Measurements from ENCODE around the gene PTK6.
A peak's percentile ranks its signal among the peaks of the same experiment; 100 is the strongest.

Gene PTK6

DNA sequence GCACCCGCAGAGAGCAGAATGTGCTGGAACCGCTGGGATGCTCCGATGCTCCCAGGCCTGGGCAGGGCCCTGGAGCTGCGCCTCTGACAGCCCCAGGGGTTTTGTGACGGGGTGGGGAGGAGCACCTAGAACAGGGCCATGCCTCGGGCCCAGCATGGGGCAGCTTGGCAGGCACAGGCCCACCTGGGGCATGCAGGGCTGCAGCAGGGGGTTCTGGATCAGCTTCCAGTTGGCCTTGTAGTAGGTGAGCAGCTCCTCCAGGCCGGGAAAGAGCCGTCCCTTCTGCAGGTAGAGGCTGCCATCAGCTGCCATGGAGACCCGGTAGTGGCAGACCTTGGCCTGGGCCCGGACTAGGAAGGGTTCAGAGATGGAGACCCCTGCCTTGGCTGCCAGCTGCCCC is 6.0 kb upstream of the PTK6 start:
- no peak for DNase-seq (ENCODE audit: low read depth in 2 of 2)

DNA sequence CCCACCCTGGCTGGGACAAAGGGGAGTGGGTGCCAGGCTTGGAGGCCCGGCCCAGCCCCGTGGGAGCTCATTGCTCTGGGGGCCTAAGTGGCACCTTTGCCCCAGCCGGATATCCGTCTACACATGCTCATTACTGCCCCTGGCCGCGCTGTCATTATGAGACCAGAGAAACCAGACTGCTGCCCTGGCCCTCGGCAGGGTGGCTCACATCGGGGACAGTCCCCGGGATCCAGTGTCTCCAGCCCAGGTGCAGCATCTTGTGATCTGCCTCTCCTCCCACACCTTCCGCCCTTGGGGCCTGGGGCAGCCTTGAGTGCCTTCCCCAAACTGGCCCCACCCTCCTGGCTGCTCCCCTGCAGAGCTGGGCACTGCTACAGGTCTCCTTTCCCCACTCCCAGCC is 5.5 kb upstream of the PTK6 start:
- DNase-seq (ENCODE audit: low read depth in 2 of 2): no peak

DNA sequence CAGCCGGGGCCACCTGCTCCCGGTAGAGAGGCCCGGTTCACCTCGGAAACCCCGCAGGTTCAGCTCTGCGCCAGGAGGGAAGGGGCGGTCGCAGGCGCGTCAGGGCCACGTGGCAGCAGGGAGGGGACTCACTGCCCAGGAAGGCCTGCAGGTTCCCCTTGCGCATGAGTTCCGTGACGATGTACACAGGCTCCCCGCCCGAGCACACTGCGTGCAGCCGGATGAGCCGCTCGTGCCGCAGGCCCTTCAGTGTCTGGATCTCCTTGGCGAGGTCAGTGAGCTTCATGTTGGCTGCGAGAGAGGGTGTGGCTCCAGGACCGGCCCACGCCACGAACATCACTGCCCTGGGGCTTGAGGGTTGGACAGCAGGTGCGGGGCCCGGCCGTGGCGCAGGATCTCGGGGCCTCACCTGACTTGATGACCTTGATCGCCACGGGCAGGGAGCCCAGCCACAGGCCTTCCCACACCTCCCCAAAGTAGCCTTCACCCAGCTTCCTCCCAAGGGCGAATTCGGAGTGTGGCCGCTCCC is 4.9 kb upstream of the PTK6 start:
- DNase-seq (ENCODE audit: low read depth in 2 of 2): no peak

DNA sequence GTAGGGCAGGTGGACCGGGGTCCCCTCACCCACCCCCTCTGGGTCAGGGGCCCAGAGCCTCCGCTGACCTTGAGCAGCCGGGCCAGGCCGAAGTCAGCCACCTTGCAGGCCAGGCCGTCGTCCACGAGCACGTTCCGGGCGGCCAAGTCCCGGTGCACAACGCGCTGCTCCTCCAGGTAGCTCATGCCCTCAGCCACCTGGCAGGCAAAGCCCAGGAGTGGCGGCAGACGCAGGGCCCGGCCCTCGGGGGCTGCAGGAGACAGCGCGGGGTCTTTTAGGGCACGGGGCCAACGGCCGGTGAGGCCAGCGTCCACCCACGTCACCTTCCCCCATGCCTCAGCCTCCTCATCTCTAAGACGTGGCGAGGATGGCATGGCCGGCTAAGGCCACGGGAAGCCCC is 4.2 kb upstream of the PTK6 start:
- DNase-seq (ENCODE audit: low read depth in 2 of 2): no peak

DNA sequence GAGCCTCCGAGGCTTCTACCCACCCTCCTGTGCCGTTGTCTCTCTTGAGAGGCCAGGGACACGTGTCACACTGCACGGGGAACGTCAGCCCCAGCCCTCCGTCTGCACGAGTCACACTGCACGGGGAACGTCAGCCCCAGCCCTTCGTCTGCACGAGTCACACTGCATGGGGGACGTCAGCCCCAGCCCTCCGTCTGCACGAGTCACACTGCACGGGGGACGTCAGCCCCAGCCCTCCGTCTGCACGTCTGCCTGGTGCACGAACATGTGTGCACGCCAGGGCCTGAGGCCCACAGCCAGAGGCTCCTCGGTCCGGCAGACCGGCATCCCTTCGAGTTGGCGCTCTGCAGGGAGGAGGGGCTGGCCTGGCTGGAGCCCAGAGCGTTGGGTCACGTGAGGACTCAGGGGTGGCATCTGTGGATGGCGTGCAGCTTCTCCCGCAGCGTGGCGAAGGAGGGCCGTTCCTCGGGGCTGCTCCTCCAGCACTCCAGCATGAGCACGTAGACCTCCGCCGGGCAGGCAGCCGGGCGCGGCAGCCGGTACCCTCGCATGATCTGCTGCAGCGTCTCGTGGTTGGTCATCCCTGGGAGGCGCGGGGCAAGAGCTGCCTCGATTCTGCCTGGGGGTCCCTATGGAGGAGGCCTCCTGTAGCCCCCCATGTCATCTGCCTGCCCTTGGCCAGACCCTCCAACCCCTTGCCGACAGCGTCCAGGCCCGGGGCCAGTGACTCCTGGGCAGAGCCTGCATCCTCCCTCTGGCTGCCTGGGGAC is 3.4 kb upstream of the PTK6 start:
- no peak for DNase-seq (ENCODE audit: low read depth in 2 of 2)

DNA sequence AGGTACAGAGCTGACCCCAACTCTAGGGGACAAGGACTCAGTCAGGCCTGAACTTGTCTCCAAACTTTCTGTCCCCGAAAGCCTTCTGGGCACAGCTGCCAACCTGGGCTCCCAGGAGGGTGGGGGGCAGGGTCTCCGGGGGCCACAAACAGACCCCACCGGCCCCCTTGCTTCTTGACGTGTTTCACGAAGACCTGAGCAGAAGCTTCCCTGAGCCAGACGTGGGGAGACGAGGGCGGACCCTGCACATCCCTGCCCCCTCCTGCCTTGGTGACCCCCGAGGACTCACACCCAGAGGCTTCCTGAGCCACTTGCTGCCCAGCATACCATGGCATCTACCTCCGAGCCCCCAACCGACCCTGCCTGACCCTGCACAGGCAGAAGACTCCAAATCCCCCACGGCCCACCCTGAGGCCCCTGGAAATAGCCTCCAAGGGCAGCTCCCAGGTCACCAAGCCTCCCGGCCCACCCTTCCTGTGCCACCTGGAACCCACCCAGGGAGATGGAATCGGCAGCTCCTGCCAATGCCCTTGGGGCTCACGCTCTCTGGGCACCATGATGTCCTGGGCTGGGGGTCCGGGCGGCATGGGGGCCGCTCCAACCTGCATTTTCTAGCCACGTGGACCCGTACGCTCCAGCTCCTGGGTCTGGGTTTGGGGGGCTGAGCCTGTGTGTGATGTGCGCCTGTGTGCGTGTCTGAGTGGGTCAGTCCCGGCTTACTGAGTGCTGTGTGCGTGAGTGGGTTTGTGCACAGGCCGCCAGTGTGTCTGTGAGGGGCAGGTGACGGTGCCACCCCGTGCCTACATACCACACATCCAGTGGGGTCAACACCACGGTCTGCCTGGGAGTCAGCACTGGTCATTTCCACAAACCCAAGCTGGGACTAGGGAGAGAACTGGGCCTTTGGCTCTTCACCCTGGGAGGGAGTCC is 2.5 kb upstream of the PTK6 start:
- no peak for DNase-seq (ENCODE audit: low read depth in 2 of 2)

DNA sequence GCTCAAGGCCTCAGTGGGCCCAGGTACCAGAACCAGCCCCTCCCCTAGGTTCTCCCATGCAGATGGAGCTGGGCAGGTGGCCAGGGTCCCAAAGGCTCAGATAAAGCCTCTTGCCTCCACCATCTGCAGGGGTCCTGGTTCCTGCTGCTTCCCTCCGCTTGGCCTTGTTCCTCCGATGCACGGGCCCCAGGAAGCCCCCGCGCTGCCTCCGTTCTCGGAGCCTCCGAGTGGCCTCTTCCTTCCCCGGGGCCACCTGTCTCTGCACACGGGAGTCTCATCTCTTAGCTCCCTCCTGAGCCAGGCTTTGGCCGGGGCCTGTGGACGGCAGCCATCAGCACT is 1.9 kb upstream of the PTK6 start:
- DNase-seq (ENCODE audit: low read depth in 2 of 2): no peak

DNA sequence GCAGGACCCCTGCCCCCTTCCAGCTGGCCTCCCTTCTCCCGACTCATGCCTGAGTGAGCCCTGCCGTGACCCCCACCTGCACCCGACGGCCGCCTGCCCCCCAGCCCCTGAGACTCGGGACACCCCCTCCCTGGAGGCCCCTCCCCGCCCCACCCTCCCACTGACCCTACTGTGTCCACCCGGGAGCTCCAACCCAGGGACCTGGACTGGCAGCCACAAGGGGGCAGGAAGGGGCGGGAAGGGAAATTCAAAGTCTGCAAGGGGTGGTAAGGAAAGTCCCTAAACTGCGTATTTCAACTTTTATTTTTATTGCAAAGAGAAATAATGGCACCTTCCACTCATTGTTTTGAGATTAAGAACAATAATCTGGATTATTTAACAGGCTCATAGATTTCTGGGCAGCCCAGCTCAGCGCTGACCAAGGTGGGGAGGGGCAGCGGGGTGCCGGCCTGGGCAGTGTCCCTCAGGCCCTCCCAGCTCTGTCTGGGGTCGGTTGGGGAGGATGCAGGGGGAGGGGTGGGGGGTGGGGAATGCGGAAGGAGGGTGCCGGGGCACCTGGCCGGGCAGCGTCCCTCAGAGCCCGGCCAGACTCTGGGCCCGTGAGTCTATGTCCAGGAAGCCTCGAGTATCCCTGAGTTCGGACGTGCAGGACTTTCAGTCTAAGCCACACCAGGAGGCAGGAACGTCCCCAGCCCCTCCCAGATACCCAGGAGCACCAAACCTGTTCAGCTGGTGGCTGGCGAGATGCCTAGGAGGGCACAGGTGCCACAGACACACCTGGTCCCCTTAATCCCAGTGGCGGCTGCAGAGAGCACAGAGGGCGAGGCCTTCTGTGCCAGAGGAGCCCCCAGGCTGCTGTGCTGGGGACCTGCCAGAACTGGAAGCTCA is 1.3 kb upstream of the PTK6 start:
- DNase-seq (ENCODE audit: low read depth in 2 of 2): no peak

DNA sequence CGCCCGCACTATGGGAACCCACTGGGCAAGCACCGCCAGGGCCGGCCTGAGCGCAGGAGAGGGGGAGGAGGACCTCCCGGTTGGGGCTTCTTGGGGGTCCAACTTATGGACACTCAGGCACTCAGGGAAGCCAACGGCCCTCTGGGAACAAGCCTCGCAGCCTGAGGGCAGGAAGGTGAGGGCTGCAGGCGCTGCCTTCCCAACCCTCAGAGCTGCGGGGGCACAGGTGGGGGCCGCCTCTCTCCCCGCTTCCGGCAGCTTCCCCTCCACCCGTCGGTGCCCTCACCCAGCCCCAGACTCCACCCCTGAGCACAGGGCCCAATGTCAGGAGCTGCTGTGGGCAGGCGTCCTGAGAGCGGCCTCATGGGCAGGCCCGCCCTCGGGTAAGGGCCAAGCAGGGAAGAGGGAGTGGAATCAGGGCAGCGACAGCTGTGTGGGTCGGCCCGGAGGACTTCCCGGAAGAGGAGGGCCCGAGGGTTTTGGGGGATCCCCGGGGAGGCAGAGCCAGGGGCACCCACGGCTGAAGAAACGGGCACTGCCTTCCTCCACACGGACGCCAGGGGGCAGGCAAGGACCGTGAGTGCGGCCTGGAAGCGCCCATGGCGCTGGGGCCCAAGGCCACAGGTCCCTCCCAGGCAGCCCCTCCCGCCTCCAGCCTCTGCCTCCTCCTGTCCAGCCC is 488 bp upstream of the PTK6 start:
- DNase-seq (ENCODE audit: low read depth in 2 of 2): peak; percentile 84

DNA sequence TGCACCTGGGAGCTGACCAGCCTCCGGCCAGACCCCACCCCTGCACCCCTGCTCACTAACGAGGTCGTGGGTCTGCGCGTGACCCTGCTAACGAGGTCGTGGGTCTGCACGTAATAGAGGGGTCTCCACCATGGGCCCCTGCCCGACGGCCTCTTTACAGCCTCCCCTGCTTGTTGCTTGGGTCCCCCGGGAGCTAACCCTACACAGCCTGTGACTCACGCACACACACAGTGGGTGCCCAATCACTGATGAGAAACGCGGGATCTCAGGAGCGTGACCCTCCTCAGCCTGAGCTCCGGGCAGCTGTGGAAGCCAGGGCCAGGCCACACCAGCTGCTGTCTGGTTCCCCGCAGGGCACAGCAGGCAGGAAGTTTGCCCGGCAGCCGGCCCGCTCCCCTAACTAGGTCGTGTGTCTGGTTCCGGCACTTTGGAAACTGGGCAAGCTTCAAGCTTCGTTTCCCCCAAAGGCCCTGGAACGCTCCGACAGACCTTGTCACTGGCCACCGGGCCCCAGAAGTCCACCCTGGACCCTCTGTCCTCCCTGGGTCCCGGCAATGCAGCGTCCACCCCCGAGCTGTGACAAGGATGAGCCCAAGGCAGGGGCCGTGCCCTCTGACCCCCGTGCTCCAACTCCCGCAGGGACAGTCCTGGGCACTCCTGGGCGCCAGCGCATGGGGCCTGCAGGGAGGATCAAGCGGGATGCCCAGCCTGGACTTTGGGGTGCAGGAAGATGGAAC is 767 bp downstream of the PTK6 start:
- no peak for DNase-seq (ENCODE audit: low read depth in 2 of 2)

DNA sequence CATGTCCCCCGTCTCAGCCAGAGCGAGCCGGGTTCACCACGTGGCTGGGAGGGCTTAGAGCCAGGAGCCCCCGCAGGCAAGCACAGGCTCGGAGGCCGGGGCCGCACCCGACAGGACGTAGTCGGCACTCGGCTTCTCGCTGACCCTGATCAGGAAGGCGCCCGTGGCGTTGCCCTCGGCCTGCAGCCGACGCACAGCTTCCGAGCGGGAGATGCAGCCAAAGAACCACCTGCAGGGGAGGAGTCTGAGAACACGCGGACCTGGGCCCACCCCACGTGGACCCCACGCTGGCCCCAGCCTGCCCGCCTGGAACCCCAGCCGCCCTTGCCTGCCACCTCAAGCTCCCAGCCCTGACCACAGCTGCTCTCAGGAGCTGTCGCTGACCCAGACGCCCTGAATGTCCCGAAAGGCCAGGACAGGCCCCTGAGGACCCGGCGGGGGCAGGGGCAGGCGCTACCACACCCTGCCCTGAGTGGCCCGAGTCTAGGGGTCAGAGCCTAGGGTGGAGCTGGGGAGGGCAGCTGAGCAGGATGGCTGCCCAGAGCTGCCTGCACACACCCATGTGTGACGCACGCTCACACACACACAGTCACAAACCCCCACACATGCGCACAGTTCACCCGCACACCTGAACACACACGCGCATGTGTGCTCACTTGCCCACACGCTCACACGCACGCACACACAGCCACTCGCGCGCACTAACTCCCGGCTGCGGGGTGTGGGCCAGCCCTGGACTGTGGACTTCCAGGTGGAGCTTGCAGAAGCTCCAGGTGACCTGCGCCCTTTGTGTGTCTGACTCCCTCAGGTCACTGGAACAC is 2.1 kb downstream of the PTK6 start:
- no peak for DNase-seq (ENCODE audit: low read depth in 2 of 2)

DNA sequence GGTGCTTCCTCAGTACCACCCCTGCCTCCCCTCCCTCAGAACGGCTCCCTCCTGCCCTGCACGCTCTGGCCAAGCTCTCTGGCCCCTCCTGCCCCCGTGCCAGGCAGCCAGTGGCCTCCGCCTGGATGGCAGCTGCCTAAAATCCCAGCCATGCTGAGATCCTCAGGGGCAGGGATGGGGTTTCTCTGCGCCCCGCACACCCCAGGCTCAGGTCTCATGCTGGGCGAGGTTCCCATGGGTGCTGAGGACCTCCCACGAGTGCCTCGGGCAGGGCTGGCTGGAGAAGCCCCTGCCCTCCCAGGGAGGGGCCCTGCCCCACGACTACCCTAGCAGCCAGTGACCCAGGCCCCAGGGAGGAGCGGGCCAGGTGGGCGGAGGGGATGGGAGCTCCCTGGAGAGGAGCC is 2.7 kb downstream of the PTK6 start:
- no peak for DNase-seq (ENCODE audit: low read depth in 2 of 2)

DNA sequence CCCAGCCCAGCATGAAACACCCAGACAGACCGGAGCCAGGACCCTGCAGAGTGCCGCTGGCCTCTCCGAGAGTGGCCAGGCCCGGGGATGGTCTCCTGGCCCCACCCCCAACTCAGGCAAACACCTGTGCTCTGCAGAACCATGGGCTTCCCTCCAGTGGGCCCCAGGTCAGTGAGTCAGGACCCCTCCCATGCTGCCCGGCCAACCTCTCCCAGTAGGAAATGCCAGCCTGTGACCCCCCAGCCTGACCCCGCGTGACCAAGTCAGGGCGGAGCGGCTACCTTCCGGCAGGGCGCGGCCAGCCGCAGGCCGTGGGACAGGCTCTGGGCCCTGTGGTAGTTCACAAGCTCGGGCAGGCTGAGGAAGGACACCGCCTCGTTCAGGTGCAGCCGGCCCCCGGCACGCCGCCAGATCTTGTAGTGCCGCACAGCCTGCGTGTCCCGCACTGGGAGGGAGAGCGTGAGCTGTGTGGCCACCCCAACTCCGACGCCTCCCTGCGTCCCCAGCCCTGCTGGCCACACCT is 3.2 kb downstream of the PTK6 start:
- DNase-seq (ENCODE audit: low read depth in 2 of 2): no peak

DNA sequence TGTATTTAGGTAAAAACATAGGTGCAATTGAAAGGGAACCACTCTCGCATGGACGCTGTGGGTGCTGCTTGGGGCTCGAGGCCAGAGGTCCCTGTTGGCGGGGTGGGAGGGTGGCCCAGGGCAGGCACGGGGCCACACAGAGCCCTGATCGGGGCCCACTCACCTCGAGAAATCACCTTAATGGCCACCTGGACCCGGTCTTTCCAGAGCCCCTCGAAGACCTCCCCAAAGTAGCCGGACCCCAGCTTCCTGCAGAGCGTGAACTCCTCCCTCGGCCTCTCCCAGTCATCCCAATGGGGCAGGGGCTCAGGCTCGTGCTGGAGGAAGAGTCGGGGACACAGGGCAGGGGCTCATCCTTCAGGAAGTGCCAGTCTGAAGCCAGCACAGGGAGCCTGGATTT is 3.8 kb downstream of the PTK6 start:
- DNase-seq (ENCODE audit: low read depth in 2 of 2): no peak

DNA sequence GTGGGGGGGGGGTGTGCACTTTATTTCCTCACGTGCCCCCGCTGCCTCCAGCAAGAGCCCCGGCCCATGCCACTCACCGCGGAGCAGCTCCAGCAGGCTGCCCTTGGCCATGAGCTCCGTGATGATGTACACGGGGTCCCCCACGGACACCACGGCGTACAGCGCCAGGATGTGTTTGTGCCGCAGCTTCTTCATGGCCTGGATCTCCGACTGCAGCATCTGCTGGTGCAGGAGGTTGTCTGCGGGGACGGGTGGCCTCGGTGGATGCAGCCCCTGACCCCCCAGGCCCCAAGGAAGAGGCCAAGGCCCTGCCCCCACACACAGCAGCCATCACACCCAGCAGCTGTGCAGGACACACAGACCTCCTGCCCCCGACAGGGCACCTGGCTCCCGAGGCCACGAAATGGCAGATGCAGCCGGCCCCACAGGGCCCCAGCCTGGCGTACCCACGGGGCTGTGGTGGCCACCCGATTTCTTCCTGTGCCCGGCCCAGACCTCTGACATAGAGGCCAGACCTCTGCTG is 4.7 kb downstream of the PTK6 start:
- DNase-seq (ENCODE audit: low read depth in 2 of 2): no peak

DNA sequence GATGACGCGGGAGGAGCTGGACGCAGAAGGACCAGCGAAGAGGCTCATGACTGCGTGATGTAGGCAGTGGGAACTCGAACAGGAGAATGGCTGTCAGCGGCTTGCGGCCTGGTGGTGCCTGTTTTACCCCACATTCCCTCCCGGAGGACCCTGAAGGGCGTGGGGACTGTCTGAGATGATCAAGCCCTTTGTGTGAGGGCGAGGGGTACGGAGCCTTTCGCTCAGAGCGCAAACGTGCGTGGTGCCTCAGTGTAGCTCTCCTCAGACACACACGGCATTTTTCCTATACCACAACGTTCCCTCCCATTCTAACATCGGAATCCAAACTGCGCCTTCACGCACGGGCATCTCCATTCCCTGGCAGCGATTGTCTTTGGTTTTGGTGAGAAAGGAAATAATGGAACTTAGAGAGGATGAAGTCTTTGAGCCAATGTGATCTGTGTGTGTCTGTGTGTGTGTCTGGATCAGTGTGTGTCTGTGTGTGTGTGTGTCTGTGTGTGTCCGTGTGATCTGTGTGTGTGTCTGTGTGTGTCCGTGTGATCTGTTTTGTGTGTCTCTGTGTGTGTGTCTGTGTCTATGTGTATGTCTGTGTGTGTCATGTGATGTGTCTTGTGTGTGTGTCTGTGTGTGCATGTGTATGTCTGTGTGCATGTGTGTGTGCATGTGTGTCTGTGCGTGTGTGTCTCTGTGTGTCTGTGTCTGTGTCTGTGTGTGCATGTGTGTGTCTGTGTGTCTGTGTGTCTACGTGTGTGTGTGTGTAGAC is 5.3 kb downstream of the PTK6 start:
- no peak for DNase-seq (ENCODE audit: low read depth in 2 of 2)

DNA sequence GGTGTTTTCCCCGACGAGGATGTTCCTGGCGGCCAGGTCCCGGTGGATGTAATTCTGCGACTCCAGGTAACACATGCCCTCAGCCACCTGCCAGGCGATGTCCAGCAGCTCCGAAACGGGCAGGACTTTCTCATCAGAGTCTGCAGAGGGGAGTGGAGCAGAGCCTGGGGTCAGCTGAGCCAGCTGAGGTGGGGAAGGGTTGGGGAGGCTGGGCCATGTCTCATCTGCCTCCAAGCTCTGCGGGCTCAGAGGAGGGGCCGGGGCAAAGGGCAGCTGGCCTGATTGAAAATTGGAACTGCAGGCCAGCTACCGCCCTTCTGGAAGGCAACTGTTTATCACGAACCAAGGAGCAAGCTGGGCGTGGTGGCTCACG is 6.4 kb downstream of the PTK6 start:
- DNase-seq (ENCODE audit: low read depth in 2 of 2): no peak

Data from activated CD8-positive, alpha-beta memory T cell treated with anti-CD3 and anti-CD28 coated beads for 4 hours (primary cell).